Neutrophil (primary cell): ENCODE data around the gene NEIL3.

Experiments used
- H3K27ac ChIP-seq: fragments of 200-600 bp; sonication (generic); 2 replicates; pipeline ENCODE4 v1.5.1; 2016; ENCODE audit warnings: mild to moderate bottlenecking, moderate library complexity
- H3K27me3 ChIP-seq: fragments of 200-600 bp; sonication (generic); 2 replicates; pipeline ENCODE4 v1.6.0; 2016; ENCODE audit warnings: mild to moderate bottlenecking
- H3K36me3 ChIP-seq: fragments of 200-600 bp; sonication (generic); 2 replicates; pipeline ENCODE4 v1.5.1; 2017
- H3K4me1 ChIP-seq, 2 experiments: fragments of 200-600 bp in 1 of 2; sonication (generic) in 1 of 2; 1 replicate in 1 of 2; 2 replicates in 1 of 2; pipeline versions ENCODE4 v1.5.1 to v1.6.1; 2013 to 2016; ENCODE audit warnings: low read depth in 1 of 2, low read length in 1 of 2, mild to moderate bottlenecking in 1 of 2, moderate library complexity in 1 of 2; ENCODE audit not compliant: control insufficient read depth in 1 of 2, insufficient read depth in 1 of 2
- H3K4me3 ChIP-seq, 2 experiments: fragments of 200-600 bp in 1 of 2; sonication (generic) in 1 of 2; 1 replicate in 1 of 2; 2 replicates in 1 of 2; pipeline ENCODE4 v1.5.1; 2013 to 2016; ENCODE audit warnings: low read depth in 1 of 2, low read length in 1 of 2, mild to moderate bottlenecking in 1 of 2, moderate library complexity in 1 of 2
- H3K9me3 ChIP-seq: fragments of 200-600 bp; sonication (generic); 2 replicates; pipeline ENCODE4 v1.5.1; 2016
- CTCF ChIP-seq: fragments of 200-600 bp; sonication (generic); IDR thresholded peaks from 2 replicates; pipeline ENCODE4 v1.5.1; 2016; ENCODE audit warnings: antibody characterized with exemption

NEIL3 gene

GRCh38 chr4:177282284-177282835, 27.3 kb upstream of the NEIL3 start:
- no peaks in the 10 kb centered on the region for H3K9me3 ChIP-seq
- TF ChIP-seq CTCF = no peak
- peaks cover 14 to 18% of the 10 kb centered on the region in 2 experiments for H3K4me1 ChIP-seq
- no peak overlapping the region for H3K27ac ChIP-seq
- H3K36me3 ChIP-seq = no peaks in the 10 kb centered on the region
- no peaks in the 10 kb centered on the region for H3K27me3 ChIP-seq
- H3K4me3 ChIP-seq = no peak overlapping the region

GRCh38 chr4:177283167-177283566, 26.5 kb upstream of the NEIL3 start:
- no peak for TF ChIP-seq CTCF
- Histone ChIP-seq H3K9me3 (no peaks in the 10 kb centered on the region), H3K27ac (no peak overlapping the region), H3K36me3 (no peaks in the 10 kb centered on the region), H3K27me3 (no peaks in the 10 kb centered on the region), H3K4me3 (no peak overlapping the region), H3K4me1 (peaks cover 14 to 18% of the 10 kb centered on the region in 2 experiments)

- Histone ChIP-seq H3K27ac (no peak overlapping the region), H3K27me3 (no peaks in the 10 kb centered on the region), H3K4me3 (no peak overlapping the region), H3K4me1 (peaks cover 9 to 10% of the 10 kb centered on the region in 2 experiments), H3K9me3 (no peaks in the 10 kb centered on the region), H3K36me3 (no peaks in the 10 kb centered on the region)
- TF ChIP-seq CTCF = no peak
These were observed 23.7 kb upstream of the NEIL3 start for GRCh38 chr4:177285953-177286352.

GRCh38 chr4:177287255-177287654, 22.4 kb upstream of the NEIL3 start:
- Histone ChIP-seq H3K4me3 (no peak overlapping the region), H3K4me1 (no peaks in the 10 kb centered on the region), H3K27ac (no peak overlapping the region), H3K9me3 (no peaks in the 10 kb centered on the region), H3K27me3 (no peaks in the 10 kb centered on the region), H3K36me3 (no peaks in the 10 kb centered on the region)
- no peak for TF ChIP-seq CTCF

GRCh38 chr4:177288335-177288734, 21.3 kb upstream of the NEIL3 start:
- Histone ChIP-seq H3K4me3 (no peak overlapping the region), H3K27me3 (no peaks in the 10 kb centered on the region), H3K9me3 (no peaks in the 10 kb centered on the region), H3K27ac (no peak overlapping the region), H3K36me3 (no peaks in the 10 kb centered on the region), H3K4me1 (peaks cover under 1 to 4% of the 10 kb centered on the region in 2 experiments)
- TF ChIP-seq CTCF = no peak

- no peak for TF ChIP-seq CTCF
- Histone ChIP-seq H3K4me3 (no peak overlapping the region), H3K9me3 (no peaks in the 10 kb centered on the region), H3K27ac (no peak overlapping the region), H3K27me3 (no peaks in the 10 kb centered on the region), H3K36me3 (no peaks in the 10 kb centered on the region), H3K4me1 (peaks cover 7 to 14% of the 10 kb centered on the region in 2 experiments)
These were observed 18.9 kb upstream of the NEIL3 start for GRCh38 chr4:177290780-177291179.
